ENCODE results near the gene CELF6.

The CELF6 gene

GRCh38 chr15:72319985-72320671, at the start of gene CELF6:
Gene CELF6, minus strand, starts transcription at chr15:72320157. Its CDS starts 283 bp downstream, at chr15:72319874.
- H3K27me3 Mint-ChIP-seq (ENCODE audit: low read depth), result peaks cover 28% of the 10 kb centered on the region

GRCh38 chr15:72368899-72369298, 48.9 kb upstream of the CELF6 start:
- Mint-ChIP-seq H3K9me3 (no peaks in the 10 kb centered on the region), H3K36me3 (ENCODE audit: low read depth) (peaks cover 12% of the 10 kb centered on the region), H3K27ac (peak overlapping the region; percentile 41), H3K27me3 (ENCODE audit: low read depth) (no peaks in the 10 kb centered on the region), H3K4me1 (ENCODE audit: low read depth) (peaks cover 23% of the 10 kb centered on the region), H3K4me3 (no peak overlapping the region)
- no peak for DNase-seq (ENCODE audit: low spot score)

More at GRCh38 chr15:72319985-72320671, at the start of gene CELF6:
- peak; percentile 71 for DNase-seq (ENCODE audit: low spot score)
- peak within 1 kb of the TSS; percentile 85 for H3K4me3 Mint-ChIP-seq
- H3K9me3 Mint-ChIP-seq, result no peaks in the 10 kb centered on the region
- peaks cover 2% of the 10 kb centered on the region for H3K36me3 Mint-ChIP-seq (ENCODE audit: low read depth)
- peaks cover 14% of the 10 kb centered on the region for H3K4me1 Mint-ChIP-seq (ENCODE audit: low read depth)
- peak within 1 kb of the TSS; percentile 45 for H3K27ac Mint-ChIP-seq

GRCh38 chr15:72368325-72368724, 48.4 kb upstream of the CELF6 start:
- DNase-seq (ENCODE audit: low spot score), result no peak
- Mint-ChIP-seq H3K9me3 (no peaks in the 10 kb centered on the region), H3K4me1 (ENCODE audit: low read depth) (peaks cover 22% of the 10 kb centered on the region), H3K27me3 (ENCODE audit: low read depth) (no peaks in the 10 kb centered on the region), H3K36me3 (ENCODE audit: low read depth) (peaks cover 12% of the 10 kb centered on the region), H3K4me3 (no peak overlapping the region), H3K27ac (no peak overlapping the region)

GRCh38 chr15:72365844-72366243, 45.9 kb upstream of the CELF6 start:
- Mint-ChIP-seq H3K9me3 (no peaks in the 10 kb centered on the region), H3K4me1 (ENCODE audit: low read depth) (peaks cover 18% of the 10 kb centered on the region), H3K36me3 (ENCODE audit: low read depth) (peaks cover 12% of the 10 kb centered on the region), H3K27ac (peak overlapping the region; percentile 34), H3K27me3 (ENCODE audit: low read depth) (no peaks in the 10 kb centered on the region), H3K4me3 (peak overlapping the region; percentile 1)
- DNase-seq (ENCODE audit: low spot score), result peak; percentile 10

- Mint-ChIP-seq H3K4me3 (no peak overlapping the region), H3K27me3 (ENCODE audit: low read depth) (no peaks in the 10 kb centered on the region), H3K27ac (no peak overlapping the region), H3K36me3 (ENCODE audit: low read depth) (no peaks in the 10 kb centered on the region), H3K4me1 (ENCODE audit: low read depth) (peaks cover 12% of the 10 kb centered on the region), H3K9me3 (no peaks in the 10 kb centered on the region)
- no peak for DNase-seq (ENCODE audit: low spot score)
Measured at GRCh38 chr15:72361176-72361575, 41.2 kb upstream of the CELF6 start.

DNA sequence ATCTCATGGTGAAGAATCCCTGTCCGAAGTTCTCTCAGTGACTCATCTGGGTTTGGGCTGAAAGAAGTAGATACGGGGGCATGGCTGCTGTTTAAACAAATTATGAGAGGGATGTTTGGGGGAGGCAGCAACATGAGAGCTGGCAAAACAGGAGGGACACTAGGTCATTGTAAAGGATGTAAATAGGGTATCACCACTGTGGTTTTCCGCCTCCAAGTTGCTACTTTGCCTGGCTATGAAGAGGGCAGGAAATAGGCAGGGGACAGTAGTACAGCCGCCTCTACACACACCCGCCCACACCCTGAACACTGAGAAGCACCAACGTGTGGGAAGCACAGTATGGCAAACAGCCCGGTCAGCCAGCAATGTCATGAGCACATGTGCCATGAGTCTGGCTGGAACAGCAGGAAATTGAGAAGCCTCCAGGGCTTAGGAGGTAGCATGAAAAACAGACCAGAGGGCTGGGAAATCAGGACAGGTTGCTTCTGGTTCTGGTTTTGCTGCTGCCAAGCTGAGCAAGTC, 38.8 kb upstream of the CELF6 start:
- Mint-ChIP-seq H3K27ac (no peak overlapping the region), H3K4me3 (no peak overlapping the region), H3K9me3 (no peaks in the 10 kb centered on the region), H3K4me1 (ENCODE audit: low read depth) (peaks cover 5% of the 10 kb centered on the region), H3K27me3 (ENCODE audit: low read depth) (no peaks in the 10 kb centered on the region), H3K36me3 (ENCODE audit: low read depth) (peaks cover 2% of the 10 kb centered on the region)
- no peak for DNase-seq (ENCODE audit: low spot score)

DNA sequence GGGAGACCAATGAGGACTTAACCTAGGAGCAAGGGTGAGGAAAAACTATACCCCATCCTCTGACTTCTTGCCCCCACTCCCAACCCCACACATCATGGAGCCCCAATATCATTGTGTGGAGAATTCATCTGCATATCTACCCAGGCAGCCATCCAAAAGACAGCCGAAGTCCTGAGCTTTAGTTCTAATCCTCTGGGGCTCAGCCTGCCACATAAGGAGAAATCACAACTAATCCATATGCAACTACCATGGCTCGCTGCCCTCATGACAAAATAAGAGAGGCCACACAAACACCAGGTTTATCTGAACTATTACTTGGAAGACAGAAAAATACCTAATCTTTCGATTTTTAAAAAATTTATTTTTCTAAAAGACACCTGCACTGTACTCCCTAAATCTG, 38.2 kb upstream of the CELF6 start:
- H3K4me3 Mint-ChIP-seq, result no peak overlapping the region
- no peak for DNase-seq (ENCODE audit: low spot score)
- peaks cover 5% of the 10 kb centered on the region for H3K4me1 Mint-ChIP-seq (ENCODE audit: low read depth)
- H3K36me3 Mint-ChIP-seq (ENCODE audit: low read depth), result peaks cover 5% of the 10 kb centered on the region
- no peaks in the 10 kb centered on the region for H3K9me3 Mint-ChIP-seq
- H3K27me3 Mint-ChIP-seq (ENCODE audit: low read depth), result no peaks in the 10 kb centered on the region
- H3K27ac Mint-ChIP-seq, result no peak overlapping the region

DNA sequence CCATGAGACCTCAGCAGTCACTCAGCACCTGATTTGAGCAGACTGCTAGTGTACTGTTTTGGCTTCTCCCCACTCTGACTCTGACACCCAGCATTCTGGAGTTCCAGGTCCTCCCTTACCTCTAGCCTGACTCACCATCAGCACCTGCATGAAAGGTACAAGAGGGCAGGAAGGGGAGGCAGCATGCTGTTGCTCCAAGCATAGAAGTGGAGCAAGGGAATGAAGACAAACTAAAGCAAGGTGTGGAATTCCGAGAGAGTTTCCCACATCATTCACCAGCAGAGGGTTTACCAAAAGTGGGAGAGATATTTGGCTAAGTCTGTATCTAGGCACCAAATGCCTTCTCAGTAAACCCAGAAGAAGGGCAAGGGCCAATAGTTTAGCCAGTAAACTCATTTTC, 34.5 kb upstream of the CELF6 start:
- Mint-ChIP-seq H3K27ac (no peak overlapping the region), H3K36me3 (ENCODE audit: low read depth) (peaks cover 5% of the 10 kb centered on the region), H3K9me3 (no peaks in the 10 kb centered on the region), H3K4me1 (ENCODE audit: low read depth) (peaks cover 5% of the 10 kb centered on the region), H3K27me3 (ENCODE audit: low read depth) (no peaks in the 10 kb centered on the region), H3K4me3 (no peak overlapping the region)
- no peak for DNase-seq (ENCODE audit: low spot score)

- DNase-seq (ENCODE audit: low spot score), result no peak
- Mint-ChIP-seq H3K4me3 (no peak overlapping the region), H3K4me1 (ENCODE audit: low read depth) (no peaks in the 10 kb centered on the region), H3K36me3 (ENCODE audit: low read depth) (peaks cover 14% of the 10 kb centered on the region), H3K27me3 (ENCODE audit: low read depth) (no peaks in the 10 kb centered on the region), H3K9me3 (no peaks in the 10 kb centered on the region), H3K27ac (no peak overlapping the region)
Measured at GRCh38 chr15:72353266-72353665, 33.3 kb upstream of the CELF6 start.

- no peaks in the 10 kb centered on the region for H3K9me3 Mint-ChIP-seq
- H3K36me3 Mint-ChIP-seq (ENCODE audit: low read depth), result peaks cover 22% of the 10 kb centered on the region
- H3K4me3 Mint-ChIP-seq, result no peak overlapping the region
- no peaks in the 10 kb centered on the region for H3K4me1 Mint-ChIP-seq (ENCODE audit: low read depth)
- H3K27me3 Mint-ChIP-seq (ENCODE audit: low read depth), result no peaks in the 10 kb centered on the region
- DNase-seq (ENCODE audit: low spot score), result no peak
- H3K27ac Mint-ChIP-seq, result no peak overlapping the region
Measured at GRCh38 chr15:72345806-72346205, 25.8 kb upstream of the CELF6 start.

DNA sequence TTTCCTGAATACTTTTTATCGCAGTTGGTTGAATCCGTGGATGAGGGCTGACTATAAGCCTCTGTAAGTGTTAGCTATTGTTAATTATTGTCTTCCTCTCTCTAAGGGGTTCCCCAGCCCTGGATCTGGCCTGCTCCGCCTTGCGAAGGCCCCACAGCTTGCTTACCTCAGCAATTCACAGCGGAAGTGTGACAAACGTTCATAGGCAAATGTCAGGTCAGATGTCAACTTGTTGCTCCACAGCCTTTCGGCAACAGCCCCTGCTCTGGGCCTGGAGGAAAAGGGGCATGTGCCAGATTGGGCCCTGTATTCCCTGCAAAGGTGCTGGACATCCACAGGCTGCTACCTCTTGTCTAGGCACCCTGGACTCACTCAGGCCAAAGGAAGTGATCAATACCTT, 25.3 kb upstream of the CELF6 start:
- Mint-ChIP-seq H3K27ac (no peak overlapping the region), H3K36me3 (ENCODE audit: low read depth) (peaks cover 22% of the 10 kb centered on the region), H3K27me3 (ENCODE audit: low read depth) (no peaks in the 10 kb centered on the region)

DNA sequence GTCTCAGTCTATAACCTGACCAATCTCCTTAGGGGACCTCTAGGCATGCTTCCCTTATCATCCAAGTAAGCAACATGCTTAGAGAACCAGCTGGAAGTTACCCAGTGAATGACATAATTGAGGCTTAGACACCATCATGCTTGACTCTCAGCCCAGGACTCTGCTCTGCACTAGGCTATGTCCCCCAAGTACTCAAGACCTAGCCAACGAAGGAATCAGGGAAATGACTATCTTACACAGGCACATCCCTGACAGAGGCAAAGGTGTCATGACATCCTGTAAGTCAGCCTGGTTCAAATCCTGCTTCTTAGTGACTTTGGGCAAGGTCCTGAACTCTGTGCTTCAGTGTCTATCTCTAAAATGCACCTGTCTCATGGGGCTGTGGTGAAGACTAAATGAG, 24.6 kb upstream of the CELF6 start:
- no peaks in the 10 kb centered on the region for H3K9me3 Mint-ChIP-seq
- no peaks in the 10 kb centered on the region for H3K4me1 Mint-ChIP-seq (ENCODE audit: low read depth)
- H3K27me3 Mint-ChIP-seq (ENCODE audit: low read depth), result no peaks in the 10 kb centered on the region
- no peak overlapping the region for H3K27ac Mint-ChIP-seq
- DNase-seq (ENCODE audit: low spot score), result no peak
- no peak overlapping the region for H3K4me3 Mint-ChIP-seq
- H3K36me3 Mint-ChIP-seq (ENCODE audit: low read depth), result peaks cover 22% of the 10 kb centered on the region

More for the DNA sequence above, 25.3 kb upstream of the CELF6 start:
- H3K4me1 Mint-ChIP-seq (ENCODE audit: low read depth), result no peaks in the 10 kb centered on the region
- DNase-seq (ENCODE audit: low spot score), result no peak
- H3K4me3 Mint-ChIP-seq, result no peak overlapping the region
- H3K9me3 Mint-ChIP-seq, result no peaks in the 10 kb centered on the region

GRCh38 chr15:72342385-72342784, 22.4 kb upstream of the CELF6 start:
- DNase-seq (ENCODE audit: low spot score), result no peak

GRCh38 chr15:72341361-72341760, 21.4 kb upstream of the CELF6 start:
- no peak for DNase-seq (ENCODE audit: low spot score)
- Mint-ChIP-seq H3K4me1 (ENCODE audit: low read depth) (no peaks in the 10 kb centered on the region), H3K27me3 (ENCODE audit: low read depth) (no peaks in the 10 kb centered on the region), H3K36me3 (ENCODE audit: low read depth) (peaks cover 9% of the 10 kb centered on the region), H3K4me3 (no peak overlapping the region), H3K9me3 (no peaks in the 10 kb centered on the region), H3K27ac (no peak overlapping the region)

More at GRCh38 chr15:72342385-72342784, 22.4 kb upstream of the CELF6 start:
- no peak overlapping the region for H3K27ac Mint-ChIP-seq
- no peaks in the 10 kb centered on the region for H3K27me3 Mint-ChIP-seq (ENCODE audit: low read depth)
- no peak overlapping the region for H3K4me3 Mint-ChIP-seq
- H3K36me3 Mint-ChIP-seq (ENCODE audit: low read depth), result peaks cover 11% of the 10 kb centered on the region
- H3K4me1 Mint-ChIP-seq (ENCODE audit: low read depth), result no peaks in the 10 kb centered on the region
- no peaks in the 10 kb centered on the region for H3K9me3 Mint-ChIP-seq

- no peaks in the 10 kb centered on the region for H3K9me3 Mint-ChIP-seq
- no peaks in the 10 kb centered on the region for H3K27me3 Mint-ChIP-seq (ENCODE audit: low read depth)
- H3K36me3 Mint-ChIP-seq (ENCODE audit: low read depth), result peaks cover 3% of the 10 kb centered on the region
- no peak overlapping the region for H3K27ac Mint-ChIP-seq
- no peaks in the 10 kb centered on the region for H3K4me1 Mint-ChIP-seq (ENCODE audit: low read depth)
- DNase-seq (ENCODE audit: low spot score), result no peak
- H3K4me3 Mint-ChIP-seq, result no peak overlapping the region
Measured at GRCh38 chr15:72340366-72340765, 20.4 kb upstream of the CELF6 start.
